Epithelial cell of proximal tubule (primary cell): Measurements from ENCODE around the gene WFDC2. TPM values are rescaled to one million over a fixed set of nuclear protein-coding genes. Genes with fewer than 3 reads are reported as not detected.

ENCODE experiments used
- DNase-seq: peaks from one replicate; pipeline ENCODE4 v3.0.0-alpha.2; 2011; ENCODE audit warnings: low read depth
- H3K4me3 ChIP-seq: 2 replicates; pipeline ENCODE4 v1.5.1; 2011; ENCODE audit warnings: low read depth, mild to moderate bottlenecking, low read length
- total RNA-seq: library from RNA; depleted of rRNA; stranded (reverse); fragments of >200 nt; gene quantifications from 2 replicates; pipeline ENCODE4 v1.2.3, GENCODE V29; 2015
- TF ChIP-seq, protein P1 (sequence below): conservative IDR thresholded peaks from 2 replicates; pipeline ENCODE4 v1.5.1; 2012; ENCODE audit warnings: low read depth, mild to moderate bottlenecking, low read length

The WFDC2 gene
- total RNA-seq, 1 donor from 2014 or later, result 53.3 TPM

DNA sequence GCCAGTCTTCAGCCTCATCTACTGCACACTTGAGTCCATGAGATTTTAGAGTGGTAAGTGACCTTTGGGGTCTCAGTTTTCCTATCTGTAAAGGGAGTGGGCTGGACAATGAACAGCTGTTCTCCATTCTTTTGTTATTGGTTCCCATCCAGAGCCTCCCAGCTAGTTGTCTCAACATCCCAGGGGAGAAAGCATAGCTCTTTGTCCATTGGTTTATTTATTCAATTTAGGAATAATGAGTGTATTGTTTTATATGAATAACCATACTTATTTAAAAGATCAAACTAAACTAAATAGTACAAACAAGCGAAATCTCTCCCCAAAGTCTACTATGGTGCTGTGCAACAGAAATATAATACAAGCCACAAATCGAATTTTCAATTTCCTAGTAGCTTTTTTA, 39.9 kb upstream of the WFDC2 start:
- TF ChIP-seq, protein P1, sequence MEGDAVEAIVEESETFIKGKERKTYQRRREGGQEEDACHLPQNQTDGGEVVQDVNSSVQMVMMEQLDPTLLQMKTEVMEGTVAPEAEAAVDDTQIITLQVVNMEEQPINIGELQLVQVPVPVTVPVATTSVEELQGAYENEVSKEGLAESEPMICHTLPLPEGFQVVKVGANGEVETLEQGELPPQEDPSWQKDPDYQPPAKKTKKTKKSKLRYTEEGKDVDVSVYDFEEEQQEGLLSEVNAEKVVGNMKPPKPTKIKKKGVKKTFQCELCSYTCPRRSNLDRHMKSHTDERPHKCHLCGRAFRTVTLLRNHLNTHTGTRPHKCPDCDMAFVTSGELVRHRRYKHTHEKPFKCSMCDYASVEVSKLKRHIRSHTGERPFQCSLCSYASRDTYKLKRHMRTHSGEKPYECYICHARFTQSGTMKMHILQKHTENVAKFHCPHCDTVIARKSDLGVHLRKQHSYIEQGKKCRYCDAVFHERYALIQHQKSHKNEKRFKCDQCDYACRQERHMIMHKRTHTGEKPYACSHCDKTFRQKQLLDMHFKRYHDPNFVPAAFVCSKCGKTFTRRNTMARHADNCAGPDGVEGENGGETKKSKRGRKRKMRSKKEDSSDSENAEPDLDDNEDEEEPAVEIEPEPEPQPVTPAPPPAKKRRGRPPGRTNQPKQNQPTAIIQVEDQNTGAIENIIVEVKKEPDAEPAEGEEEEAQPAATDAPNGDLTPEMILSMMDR, result no peak
- H3K4me3 ChIP-seq, result no peak overlapping the region
- DNase-seq, result no peak

DNA sequence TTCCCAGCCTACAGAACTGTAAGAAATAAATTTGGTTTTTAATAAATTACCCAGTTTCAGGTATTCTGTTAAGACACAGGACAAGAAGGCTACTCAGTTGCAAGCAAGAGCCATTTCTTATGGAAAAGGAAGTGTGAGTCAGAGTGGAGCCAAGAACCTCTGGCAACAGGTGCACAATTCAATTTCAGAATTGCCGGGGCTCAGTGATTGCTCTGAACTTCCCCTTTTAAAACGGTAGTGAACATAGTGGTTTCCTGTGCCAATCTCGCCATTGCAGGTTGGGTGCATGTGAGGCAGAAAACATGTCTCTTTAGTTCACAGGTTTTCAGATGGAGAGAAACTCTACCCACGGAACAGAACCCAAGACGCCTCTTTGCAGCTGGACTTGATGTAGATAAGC, 37.3 kb upstream of the WFDC2 start:
- TF ChIP-seq, protein P1, result no peak
- no peak for DNase-seq
- no peak overlapping the region for H3K4me3 ChIP-seq

DNA sequence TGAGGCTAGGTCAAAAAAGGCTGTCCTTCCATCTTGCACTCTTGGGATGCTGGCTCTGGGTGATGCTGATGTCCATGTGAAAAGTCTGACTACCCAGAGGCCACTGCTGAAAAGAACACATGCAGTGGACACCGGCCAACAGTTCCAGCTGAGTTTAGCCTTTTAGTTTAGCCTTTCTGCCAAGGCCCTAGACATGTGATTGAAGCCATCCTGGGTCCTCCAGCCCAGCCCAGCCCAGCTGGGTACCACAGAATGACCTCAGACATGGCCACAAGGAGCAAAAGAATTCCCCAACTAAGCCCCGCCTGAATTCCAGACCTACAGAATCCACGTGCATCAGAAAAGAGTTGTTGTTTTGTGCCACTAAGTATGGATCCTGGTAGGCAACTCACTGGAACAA, 36.2 kb upstream of the WFDC2 start:
- TF ChIP-seq, protein P1, result no peak
- H3K4me3 ChIP-seq, result no peak overlapping the region
- no peak for DNase-seq

DNA sequence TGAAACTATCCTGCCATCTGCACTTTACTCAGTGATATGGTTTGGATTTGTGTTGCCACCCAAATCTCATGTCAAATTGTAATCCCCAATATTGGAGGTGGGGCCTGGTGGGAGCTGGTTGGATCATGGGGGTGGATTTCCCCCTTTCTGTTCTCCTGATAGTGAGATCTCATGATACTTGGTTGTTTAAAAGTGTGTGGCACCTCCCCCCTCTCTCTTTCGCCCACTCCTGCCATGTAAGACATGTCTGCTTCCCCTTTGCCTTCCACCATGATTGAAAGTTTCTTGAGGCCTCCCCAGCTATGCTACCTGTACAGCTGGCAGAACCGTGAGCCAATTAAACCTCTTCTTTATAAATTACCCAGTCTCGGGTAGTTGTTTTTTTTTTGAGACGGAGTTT, 35.6 kb upstream of the WFDC2 start:
- no peak for DNase-seq
- TF ChIP-seq, protein P1, result no peak
- no peak overlapping the region for H3K4me3 ChIP-seq

DNA sequence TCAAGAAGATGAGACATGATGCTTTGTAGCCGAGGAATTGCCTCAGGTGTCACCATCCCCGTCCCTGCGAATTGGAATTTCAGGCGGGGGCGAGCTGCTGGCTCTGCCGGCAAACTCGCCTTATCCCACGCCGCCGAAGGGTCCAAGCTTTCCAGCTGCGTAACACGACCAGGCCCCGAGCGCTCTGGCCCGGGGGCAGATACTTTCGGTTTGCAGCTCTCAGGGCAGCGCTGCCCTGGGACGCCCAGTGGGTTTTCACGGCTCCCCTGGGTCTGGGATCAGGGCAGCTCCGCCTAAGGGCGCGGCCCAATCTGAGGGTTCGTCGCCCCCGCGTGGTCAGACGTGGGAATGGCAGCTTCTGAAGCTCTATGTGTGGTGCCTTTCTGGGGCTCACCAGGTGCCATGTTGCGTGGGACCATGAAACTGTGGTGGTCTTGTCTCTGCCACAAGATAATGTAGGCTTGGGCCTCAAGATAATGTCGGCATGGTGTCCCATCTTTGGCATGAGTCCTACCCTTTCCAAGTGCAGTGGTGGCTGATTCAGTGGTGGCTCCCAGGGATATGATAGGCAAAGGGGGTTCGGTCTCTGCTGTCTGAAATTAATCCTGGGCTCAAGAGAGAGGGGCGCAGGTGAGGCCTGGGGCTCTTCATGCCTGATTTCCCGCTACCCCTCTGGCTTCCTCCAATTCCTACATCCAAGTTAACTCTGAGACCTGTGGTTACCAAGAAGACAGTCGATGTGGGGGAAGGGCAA, 32.6 kb upstream of the WFDC2 start:
- TF ChIP-seq, protein P1, result peak; percentile 92
- H3K4me3 ChIP-seq, result peak overlapping the region; percentile 62
- DNase-seq, result no peak

DNA sequence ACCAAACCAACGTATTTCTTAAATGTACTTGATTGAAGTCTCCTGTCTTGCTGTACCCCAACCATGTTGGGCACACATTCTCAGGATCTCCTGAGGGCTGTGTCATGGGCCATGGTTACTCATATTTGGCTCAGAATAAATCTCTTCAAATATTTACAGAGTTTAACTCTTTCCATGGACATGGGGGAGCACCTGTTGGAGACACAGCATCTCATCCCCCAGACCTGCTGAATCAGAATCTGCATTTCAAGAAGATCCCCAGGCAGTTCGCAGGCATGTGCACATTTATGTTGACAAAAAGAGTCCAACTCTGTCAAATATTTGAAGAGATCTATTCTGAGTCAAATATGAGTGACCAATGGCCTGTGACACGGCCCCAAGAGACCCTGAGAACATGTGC, 29.1 kb upstream of the WFDC2 start:
- TF ChIP-seq, protein P1, result no peak
- no peak for DNase-seq
- H3K4me3 ChIP-seq, result no peak overlapping the region
